Measurements from ENCODE around the gene CRLF1. TPM values are rescaled to one million over a fixed set of nuclear protein-coding genes. Genes with fewer than 3 reads are reported as not detected.

CRLF1 gene
- total and polyA plus RNA-seq, 2 experiments from 2014 or later: 8.6 to 59.2 TPM

- H3F3A ChIP-seq (ENCODE audit: insufficient read depth): 0 out of 2 replicates have a peak, but pooled peaks cover 6% of the 10 kb centered on the region
- H3K9ac ChIP-seq: no peak overlapping the region
- no peaks in the 10 kb centered on the region for H3K4me1 ChIP-seq (ENCODE audit: insufficient read depth)
- in situ Hi-C loops (cut with MboI): no loop called here
- H3K9me3 ChIP-seq (ENCODE audit: low read depth): no peaks in the 10 kb centered on the region
- H4K20me1 ChIP-seq (ENCODE audit: insufficient read depth): no peaks in the 10 kb centered on the region
- H2AFZ ChIP-seq: no peak overlapping the region
- no peak for DNase-seq
- H3K27me3 ChIP-seq (replicated peaks; ENCODE audit: insufficient read depth): peaks cover 80% of the 10 kb centered on the region
- H3K9me2 ChIP-seq (ENCODE audit: insufficient read depth): no peaks in the 10 kb centered on the region
- WGBS, 2 experiments (ENCODE audit: low coverage in 1 of 2, low lambda C conversion rate in 2 of 2, missing lambda C conversion rate in 2 of 2): 2 to 4% methylated on average over 41 to 62 of the region's 62 CpGs
- no peak overlapping the region for H3K27ac ChIP-seq
- TF ChIP-seq EZH2 (IDR thresholded peaks at IDR 0.05; ENCODE audit: insufficient read depth, poor library complexity, severe bottlenecking) (peak; percentile 98), EZH2phosphoT487 (IDR thresholded peaks at IDR 0.05; ENCODE audit: insufficient read depth, low read depth) (peak; percentile 81; the same call in 1 of the 2 replicates)
- no peaks in the 10 kb centered on the region for H3K36me3 ChIP-seq (ENCODE audit: low read depth)
- H3K79me2 ChIP-seq (ENCODE audit: insufficient read depth): no peaks in the 10 kb centered on the region
- no peak overlapping the region for H3K4me2 ChIP-seq (ENCODE audit: unreplicated experiment)
- H3K4me3 ChIP-seq: no peak overlapping the region
These were observed 4.9 kb upstream of the CRLF1 start for GRCh38 chr19:18611327-18612050.

DNA sequence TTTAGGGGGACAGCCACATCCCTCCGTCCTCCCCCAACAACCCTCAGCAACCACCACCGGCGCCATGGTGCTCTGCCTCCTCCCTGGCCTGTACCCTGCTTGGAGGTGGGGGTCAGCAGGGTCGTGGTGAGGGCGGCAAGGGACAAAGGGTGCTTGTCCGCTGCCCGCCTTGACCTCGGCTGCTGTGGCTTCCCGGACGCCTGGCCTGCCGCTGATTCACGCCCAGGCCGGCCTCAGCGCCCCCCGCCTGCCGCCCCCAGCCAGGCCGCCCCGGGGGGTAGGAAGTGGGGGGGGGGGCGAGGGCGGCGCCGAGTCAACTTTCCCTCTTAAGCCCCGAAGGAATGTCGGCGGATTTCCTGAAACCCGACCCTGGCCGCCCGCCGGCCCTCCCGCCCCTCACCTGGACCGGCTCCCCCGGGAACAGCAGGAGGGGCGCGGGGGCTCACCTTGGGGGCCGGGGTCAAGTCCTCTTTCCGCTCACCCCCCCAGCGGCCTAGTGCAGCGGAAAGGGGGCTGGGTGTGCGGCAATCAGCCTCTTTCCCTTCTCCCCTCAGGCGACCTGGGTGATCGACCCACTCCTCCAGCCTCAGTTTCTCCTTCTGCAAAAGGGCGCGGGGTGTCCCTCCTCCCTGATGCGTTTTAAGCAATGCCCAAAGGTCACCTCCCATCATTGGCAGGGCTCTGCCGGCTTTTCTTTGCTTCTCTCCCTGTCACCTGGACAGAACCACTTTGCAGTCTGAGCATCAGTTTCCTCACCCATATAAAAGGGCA, 4.1 kb upstream of the CRLF1 start:
- H3K36me3 ChIP-seq (ENCODE audit: low read depth): no peaks in the 10 kb centered on the region
- no peak overlapping the region for H3K27ac ChIP-seq
- in situ Hi-C loops (cut with MboI): no loop called here
- no peaks in the 10 kb centered on the region for H3K79me2 ChIP-seq (ENCODE audit: insufficient read depth)
- TF ChIP-seq EZH2 (IDR thresholded peaks at IDR 0.05; ENCODE audit: insufficient read depth, poor library complexity, severe bottlenecking): no peak
- TF ChIP-seq EZH2phosphoT487 (IDR thresholded peaks at IDR 0.05; ENCODE audit: insufficient read depth, low read depth): peak; percentile 92
- H3F3A ChIP-seq (ENCODE audit: insufficient read depth): 0 out of 2 replicates have a peak, but pooled peaks cover 6% of the 10 kb centered on the region
- no peaks in the 10 kb centered on the region for H3K4me1 ChIP-seq (ENCODE audit: insufficient read depth)
- H3K9me3 ChIP-seq (ENCODE audit: low read depth): no peaks in the 10 kb centered on the region
- H3K9me2 ChIP-seq (ENCODE audit: insufficient read depth): no peaks in the 10 kb centered on the region
- peaks cover 85% of the 10 kb centered on the region for H3K27me3 ChIP-seq (replicated peaks; ENCODE audit: insufficient read depth)
- no peak overlapping the region for H2AFZ ChIP-seq
- no peak overlapping the region for H3K9ac ChIP-seq
- no peaks in the 10 kb centered on the region for H4K20me1 ChIP-seq (ENCODE audit: insufficient read depth)
- no peak overlapping the region for H3K4me3 ChIP-seq
- H3K4me2 ChIP-seq (ENCODE audit: unreplicated experiment): no peak overlapping the region
- WGBS, 2 experiments (ENCODE audit: low coverage in 1 of 2, low lambda C conversion rate in 2 of 2, missing lambda C conversion rate in 2 of 2): 8 to 10% methylated on average over 19 to 38 of the region's 45 CpGs
- no peak for DNase-seq

DNA sequence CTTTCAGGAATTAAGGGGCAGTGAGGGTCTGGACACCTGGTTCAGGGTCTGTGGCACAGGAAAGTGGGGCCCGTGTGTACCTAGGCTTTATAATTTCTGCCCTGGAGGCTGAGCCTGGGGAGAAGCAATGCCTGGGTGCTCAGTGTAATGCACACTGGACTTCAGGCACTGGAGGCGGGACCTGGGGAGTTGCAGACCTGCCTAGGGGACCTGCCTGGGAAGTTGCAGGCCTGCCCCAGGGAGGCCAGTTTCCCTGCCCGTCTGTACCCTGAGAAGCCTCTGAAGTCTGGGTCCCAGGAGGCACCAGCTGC, 3.6 kb upstream of the CRLF1 start:
- Histone ChIP-seq H3K9me2 (ENCODE audit: insufficient read depth) (no peaks in the 10 kb centered on the region), H3K79me2 (ENCODE audit: insufficient read depth) (no peaks in the 10 kb centered on the region), H3K4me3 (no peak overlapping the region), H3K9ac (no peak overlapping the region), H3K4me2 (ENCODE audit: unreplicated experiment) (no peak overlapping the region), H3K9me3 (ENCODE audit: low read depth) (no peaks in the 10 kb centered on the region), H3K4me1 (ENCODE audit: insufficient read depth) (no peaks in the 10 kb centered on the region), H2AFZ (no peak overlapping the region), H4K20me1 (ENCODE audit: insufficient read depth) (no peaks in the 10 kb centered on the region), H3F3A (ENCODE audit: insufficient read depth) (0 out of 2 replicates have a peak, but pooled peaks cover 6% of the 10 kb centered on the region), H3K27me3 (replicated peaks; ENCODE audit: insufficient read depth) (peaks cover 84% of the 10 kb centered on the region), H3K36me3 (ENCODE audit: low read depth) (no peaks in the 10 kb centered on the region), H3K27ac (no peak overlapping the region)
- 32 to 35% methylated on average over 3 of the region's 3 CpGs for WGBS, 2 experiments (ENCODE audit: low coverage in 1 of 2, low lambda C conversion rate in 2 of 2, missing lambda C conversion rate in 2 of 2)
- no peak for DNase-seq
- in situ Hi-C loops (cut with MboI): no loop called here
- no peak for TF ChIP-seq EZH2phosphoT487 (IDR thresholded peaks at IDR 0.05; ENCODE audit: insufficient read depth, low read depth)
- no peak for TF ChIP-seq EZH2 (IDR thresholded peaks at IDR 0.05; ENCODE audit: insufficient read depth, poor library complexity, severe bottlenecking)

DNA sequence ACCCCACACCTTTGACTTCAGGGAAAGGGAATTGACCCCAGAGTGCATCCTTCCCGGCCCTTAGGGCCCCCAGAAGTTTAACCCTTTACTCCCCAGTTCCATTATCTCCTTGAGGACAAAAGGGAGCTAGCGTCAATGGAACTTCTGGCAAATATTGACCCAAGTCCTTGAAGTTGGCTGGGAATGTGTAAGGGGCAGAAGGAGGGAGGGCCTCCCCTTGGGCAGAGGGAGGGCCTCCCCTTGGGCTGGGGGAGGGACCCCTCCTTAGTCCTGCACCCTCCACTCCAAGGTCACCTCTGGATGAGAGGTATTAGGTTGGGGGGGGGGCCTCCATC, 3.1 kb upstream of the CRLF1 start:
- Histone ChIP-seq H3K27ac (no peak overlapping the region), H3K9me3 (ENCODE audit: low read depth) (no peaks in the 10 kb centered on the region), H3K4me2 (ENCODE audit: unreplicated experiment) (no peak overlapping the region), H4K20me1 (ENCODE audit: insufficient read depth) (no peaks in the 10 kb centered on the region), H3K9ac (no peak overlapping the region), H3K36me3 (ENCODE audit: low read depth) (no peaks in the 10 kb centered on the region), H3K27me3 (replicated peaks; ENCODE audit: insufficient read depth) (peaks cover 84% of the 10 kb centered on the region), H2AFZ (no peak overlapping the region), H3F3A (ENCODE audit: insufficient read depth) (0 out of 2 replicates have a peak, but pooled peaks cover 6% of the 10 kb centered on the region), H3K4me3 (no peak overlapping the region), H3K4me1 (ENCODE audit: insufficient read depth) (no peaks in the 10 kb centered on the region), H3K79me2 (ENCODE audit: insufficient read depth) (no peaks in the 10 kb centered on the region), H3K9me2 (ENCODE audit: insufficient read depth) (no peaks in the 10 kb centered on the region)
- TF ChIP-seq EZH2phosphoT487 (IDR thresholded peaks at IDR 0.05; ENCODE audit: insufficient read depth, low read depth) (no peak), EZH2 (IDR thresholded peaks at IDR 0.05; ENCODE audit: insufficient read depth, poor library complexity, severe bottlenecking) (no peak)
- 32% methylated on average over 2 of the region's 2 CpGs for WGBS, 2 experiments (ENCODE audit: low coverage in 1 of 2, low lambda C conversion rate in 2 of 2, missing lambda C conversion rate in 2 of 2)
- DNase-seq: no peak
- in situ Hi-C loops (cut with MboI): loop anchor here (10.0 kb wide), 1 partner anchor 235 kb away; no protein-coding TSS in a partner anchor

Measured in GM23248 (cell line).